ENCODE measurements around the gene CTDSP2. TPM values are rescaled to one million over a fixed set of nuclear protein-coding genes. Genes with fewer than 3 reads are reported as not detected.

Gene CTDSP2
- total and polyA plus RNA-seq, 2 of the 8 experiments (the other 6 are each of a cell fraction or from before 2014, with no cell fraction given), result 71.3 to 91.7 TPM

- TF ChIP-seq BRCA1 (IDR thresholded peaks at IDR 0.05; ENCODE audit: low read depth, low read length), result no peak
These were observed 1.7 kb upstream of the CTDSP2 start (continued) for GRCh38 chr12:57848208-57848607.

Data from H1 (cell line).